GM18867 (cell line): ENCODE data around the gene RRP1B.
"Not testable (repeated sequence)": the region's sequence is repeated elsewhere in the genome, so short reads cannot be mapped to it uniquely, and the experiment has no call there.

Experiments
- ATAC-seq: cut with Tn5 transposase; IDR thresholded peaks from one replicate; pipeline ENCODE4 v1.9.1; 2021; ENCODE audit warnings: mild to moderate bottlenecking, moderate library complexity; ENCODE audit not compliant: unreplicated experiment

The RRP1B gene

DNA sequence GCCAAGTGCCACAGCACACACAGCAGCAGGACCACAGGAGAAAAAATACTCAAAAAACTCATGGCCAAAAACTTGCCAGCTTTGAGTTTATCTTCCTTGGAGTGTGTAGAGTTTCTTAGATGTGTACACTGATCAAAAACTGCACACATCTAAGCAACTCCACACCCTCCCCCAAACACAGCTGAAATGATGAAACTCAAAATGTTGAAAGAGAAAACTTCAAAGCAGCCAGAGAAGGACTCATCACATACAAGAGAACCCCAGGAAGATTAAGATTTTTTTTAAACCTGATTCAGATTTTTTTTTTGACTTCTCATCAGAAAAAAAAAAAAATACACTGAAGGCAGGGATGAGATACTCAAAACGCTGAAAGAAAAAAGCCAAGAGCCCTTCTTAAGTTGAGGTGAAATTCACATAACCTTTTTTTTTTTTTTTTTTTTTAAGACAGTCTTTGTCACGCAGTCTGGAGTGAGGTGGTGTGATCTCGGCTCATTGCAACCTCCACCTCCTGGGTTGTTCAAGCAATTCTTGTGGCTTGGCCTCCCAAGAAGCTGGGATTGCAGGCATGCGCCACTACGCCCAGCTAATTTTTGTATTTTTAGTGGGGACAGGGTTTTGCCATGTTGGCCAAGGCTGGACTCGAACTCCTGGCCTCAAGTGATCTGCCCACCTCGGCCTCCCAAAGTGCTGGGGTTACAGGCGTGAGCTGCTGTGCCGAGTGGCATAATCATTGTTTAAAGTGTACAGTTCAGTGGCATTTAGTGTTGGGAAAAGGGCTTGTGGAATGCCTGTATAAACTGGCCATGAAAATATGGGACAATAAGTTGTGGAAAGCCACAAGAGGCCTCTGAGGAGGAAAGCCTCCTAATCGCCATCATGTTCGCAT is 38.6 kb downstream of the RRP1B start:
- no peak for ATAC-seq

- not testable (repeated sequence) for ATAC-seq
Measured at GRCh38 chr21:43699492-43699777, 40.1 kb downstream of the RRP1B start.

DNA sequence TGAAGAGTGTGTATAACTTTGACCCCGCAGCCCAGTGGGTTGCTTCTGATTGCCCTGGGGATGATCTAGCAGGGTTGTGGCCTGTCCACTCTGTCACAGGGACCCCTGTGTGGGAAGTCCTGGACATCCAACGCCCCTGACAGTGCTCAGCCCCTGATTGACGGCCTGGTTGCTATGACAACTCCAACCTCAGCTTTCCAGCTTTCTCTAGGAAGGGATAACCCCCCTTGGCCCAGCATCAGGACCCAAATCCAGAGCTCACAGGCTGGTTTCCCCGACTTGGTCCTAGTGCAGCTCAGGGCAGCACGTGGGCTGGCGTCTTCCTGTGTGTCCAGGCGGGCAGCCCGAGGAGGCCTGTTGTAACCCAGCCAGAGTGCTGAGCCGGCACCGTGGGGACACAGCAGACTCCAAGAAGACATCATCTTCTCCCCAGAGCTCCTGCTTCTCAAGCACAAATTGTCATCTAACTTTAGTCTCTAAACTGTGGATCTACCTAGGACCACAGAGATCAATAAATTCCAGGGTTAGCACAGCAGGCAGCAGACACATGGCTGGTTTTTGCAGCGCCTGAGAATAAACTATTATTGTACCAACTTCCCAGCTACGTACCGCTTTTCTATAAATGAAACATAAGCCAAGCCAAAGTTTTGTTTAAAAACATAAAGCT is 40.7 kb downstream of the RRP1B start:
- ATAC-seq: no peak

DNA sequence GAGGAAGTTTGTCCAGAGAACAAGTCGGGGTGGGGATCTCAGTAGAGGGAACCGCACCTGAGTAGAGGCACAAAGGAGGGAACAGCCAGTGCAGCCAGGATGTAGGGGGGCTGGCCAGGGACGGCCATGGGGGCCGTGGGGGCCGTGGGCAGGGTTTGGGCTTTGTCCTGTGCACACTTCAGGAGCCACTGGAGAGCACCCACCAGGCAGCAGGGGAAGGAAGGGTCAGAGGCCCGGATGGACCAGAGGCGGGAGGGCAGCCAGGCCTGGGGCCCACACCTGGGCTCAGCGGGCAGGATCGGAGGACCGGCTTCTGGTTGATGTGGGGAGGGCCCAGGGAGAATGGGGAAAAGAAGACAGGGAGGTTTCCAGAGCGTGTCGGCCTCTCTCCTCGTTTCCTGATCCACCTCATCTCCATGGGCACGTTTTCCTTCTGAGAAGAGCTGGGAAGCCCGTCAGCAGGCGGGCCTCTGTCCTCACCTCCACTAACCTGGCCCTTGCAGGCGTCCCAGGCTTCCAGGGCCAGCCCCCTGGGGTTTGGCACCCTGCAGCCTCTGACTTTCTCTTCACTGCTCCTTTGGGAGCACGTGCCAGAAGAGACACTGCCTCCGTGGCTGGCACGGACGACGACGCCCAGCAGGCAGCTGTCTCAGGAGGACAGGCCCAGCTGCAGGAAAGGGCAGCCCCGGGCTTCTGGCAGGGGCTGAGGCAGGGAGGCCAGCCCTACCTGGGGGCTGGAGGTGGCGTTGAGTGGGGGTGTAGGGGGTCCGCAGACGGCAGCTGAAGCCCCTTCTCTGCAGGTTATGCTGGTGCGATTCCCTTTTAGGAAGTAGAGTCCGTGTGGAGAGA is 42.8 kb downstream of the RRP1B start:
- no peak for ATAC-seq

GRCh38 chr21:43702785-43703034 is 43.4 kb downstream of the RRP1B start:
- ATAC-seq: no peak

DNA sequence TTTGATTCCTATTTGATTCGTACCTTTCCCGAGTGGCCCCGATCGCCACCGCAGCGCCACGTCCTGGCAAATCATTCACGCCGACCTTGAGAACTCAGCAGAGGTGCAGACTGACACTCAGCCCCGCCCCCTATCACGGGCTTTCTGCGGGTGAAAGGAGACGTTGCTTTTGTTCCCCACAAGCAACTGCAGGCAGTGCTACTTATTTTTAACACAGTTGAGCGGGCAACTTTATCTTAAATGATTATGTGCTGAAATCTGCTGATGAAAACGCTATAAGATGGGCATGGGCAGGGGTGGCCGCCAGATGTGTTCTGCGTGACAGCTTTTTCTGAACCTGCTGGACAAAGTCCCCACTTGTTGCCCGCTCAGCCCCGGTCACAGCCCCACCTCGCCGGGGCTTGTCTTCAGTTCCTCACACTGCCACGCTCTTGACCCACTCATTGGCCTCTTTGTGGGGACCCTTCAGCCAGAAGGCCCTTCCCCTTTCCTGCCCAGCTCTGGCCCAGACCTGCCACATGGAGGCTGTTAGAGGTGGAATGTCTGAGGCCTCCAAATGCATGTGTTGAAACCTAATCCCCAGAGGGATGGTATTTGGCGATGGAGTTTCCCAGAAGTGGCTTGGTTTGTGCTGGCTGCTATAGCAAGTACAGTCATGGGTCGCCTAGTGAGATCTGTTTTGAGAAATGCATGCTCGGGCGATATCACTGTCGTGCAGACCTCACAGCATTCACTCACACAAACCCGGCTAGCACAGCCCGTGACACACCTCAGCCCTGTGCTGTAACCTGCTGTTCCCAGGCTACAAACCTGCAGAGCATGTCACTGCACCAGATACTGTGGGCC is 43.9 kb downstream of the RRP1B start:
- ATAC-seq: no peak

DNA sequence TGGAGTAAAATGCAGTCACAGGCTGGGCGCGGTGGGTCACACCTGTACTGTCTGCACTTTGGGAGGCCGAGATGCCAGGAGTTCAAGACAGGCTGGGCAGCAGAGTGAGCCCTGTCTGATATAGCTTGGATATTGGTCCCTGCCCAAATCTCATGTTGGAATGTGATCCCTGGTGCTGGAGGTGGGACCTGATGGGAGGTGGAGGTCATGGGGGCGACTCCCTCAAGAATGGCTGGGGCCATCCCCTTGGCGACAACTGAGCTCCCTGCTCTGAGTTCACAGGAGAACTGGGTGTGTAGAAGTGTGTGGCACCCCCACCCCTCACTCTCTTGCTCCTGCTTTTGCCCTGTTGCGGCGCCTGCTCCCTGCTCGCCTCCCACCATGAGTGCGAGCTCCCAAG is 48.1 kb downstream of the RRP1B start:
- ATAC-seq: no peak

GRCh38 chr21:43708745-43709381 is 49.5 kb downstream of the RRP1B start:
- no peak for ATAC-seq

DNA sequence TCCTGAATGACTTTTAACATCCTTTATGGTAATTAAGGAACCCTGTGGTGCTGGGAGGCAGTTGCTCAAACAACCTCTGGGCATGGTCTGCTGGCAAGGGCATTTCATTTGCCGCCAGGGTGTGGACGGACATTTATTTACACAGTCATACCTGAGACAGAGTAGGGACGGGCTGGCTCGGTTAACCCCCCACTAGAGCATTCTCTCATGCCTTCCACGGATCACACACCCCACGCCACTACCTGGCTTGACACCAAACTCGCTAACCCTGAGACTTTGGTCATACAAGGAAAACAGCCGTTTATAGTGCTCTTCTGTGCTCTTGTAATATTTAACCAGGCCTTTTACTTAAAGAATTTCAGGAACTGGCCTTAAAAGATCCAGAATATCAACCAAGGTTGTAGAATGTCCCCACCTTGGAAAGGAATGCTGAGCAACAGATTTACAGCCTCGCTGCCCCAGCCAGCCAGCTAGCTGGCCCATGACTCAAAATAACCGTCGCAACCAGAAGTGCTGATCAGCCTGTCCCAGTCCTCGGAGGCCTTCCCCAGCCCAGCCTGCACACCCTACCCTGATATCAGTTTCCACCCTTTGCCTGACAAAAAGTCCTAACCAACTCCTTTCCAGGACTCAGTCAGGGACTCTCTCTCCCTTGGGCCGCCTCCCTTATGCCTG is 53.0 kb downstream of the RRP1B start:
- ATAC-seq: no peak

DNA sequence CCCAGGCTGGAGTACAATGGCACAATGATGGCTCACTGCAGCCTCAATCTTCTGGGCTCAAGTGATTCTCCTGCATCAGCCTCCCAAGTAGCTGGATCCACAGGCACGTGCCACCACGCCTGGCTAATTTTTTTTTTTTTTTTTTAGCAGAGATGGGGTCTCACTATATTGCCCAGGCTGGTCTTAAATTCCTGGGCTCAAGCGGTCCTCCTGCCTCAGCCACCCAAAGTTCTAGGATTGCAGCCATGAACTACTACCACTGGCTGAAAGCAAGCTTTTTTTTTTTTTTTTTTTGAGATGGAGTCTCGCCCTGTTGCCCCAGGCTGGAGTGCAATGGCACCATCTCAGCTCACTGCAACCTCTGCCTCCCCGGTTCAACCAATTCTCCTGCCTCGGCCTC is 53.8 kb downstream of the RRP1B start:
- ATAC-seq: not testable (repeated sequence)

DNA sequence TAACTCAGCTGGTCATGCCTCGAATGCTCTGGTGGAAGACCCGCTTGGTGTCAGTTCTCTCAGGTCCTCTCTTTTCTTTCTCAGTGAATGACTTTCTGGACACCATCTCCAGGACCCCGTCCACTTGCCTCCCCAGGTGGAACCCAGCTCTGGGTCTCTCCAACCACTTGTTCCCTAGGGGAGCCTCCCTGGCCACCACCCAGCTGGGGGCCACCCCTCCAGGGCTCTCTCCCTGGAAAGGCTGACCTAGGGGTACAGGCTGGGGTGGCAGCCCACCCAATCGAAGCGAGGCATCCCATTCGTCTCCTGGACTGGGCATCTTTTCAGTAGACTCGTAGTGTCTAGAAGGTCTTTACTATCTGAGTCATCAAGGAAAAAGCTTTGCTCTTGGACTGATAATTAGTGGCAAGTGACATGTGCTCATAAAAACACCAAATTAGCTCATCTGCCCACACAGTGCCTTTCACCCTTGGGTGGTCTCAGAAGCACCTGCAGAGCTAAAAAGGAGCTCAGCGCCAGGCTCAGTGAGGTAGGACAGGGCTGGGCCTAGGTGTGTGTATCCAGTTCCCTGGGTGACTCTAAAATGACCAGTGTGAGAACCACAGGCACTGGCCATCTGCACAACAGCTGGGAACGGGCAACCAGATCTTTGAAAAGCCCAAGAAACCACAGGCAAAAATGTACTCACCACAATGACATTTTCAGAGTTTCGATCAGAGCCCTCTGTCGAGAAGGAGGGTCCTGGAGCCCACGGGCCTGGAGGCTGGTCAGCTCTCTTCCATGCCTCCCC is 57.2 kb downstream of the RRP1B start:
- peak; percentile 36 for ATAC-seq

DNA sequence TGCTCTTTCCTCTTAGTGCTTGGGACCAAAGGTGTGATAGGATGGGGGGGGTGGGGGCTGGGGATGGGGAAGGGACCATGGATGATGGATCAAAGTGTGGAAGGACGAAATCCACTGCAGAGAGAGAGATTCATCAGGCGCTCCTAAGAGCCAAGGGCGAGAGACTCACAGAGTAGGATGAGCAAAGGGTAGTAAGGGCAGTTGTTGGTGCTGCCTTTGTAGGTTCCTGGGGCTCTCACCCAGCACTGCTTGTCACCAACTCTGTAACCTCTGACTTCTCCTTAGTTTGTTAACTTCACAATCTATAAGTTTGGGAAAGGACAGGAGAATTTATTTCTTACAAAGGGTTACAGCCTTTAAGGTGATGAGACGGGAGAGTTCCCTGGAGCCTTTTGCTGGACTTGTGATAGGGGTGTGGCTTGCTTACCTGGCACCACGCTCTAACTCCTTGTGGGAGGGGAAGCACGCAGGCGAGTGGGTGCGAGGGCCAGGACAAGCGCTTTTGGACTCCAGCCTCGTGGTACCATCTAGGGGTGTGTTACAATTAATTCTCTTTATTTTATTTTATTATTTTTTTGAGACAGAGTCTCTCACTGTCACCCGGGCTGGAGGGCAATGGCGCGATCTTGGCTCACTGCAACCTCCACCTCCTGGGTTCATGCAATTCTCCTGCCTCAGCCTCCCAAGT is 58.0 kb downstream of the RRP1B start:
- ATAC-seq: no peak

GRCh38 chr21:43717967-43718871 is 58.9 kb downstream of the RRP1B start:
- ATAC-seq: no peak

- ATAC-seq: peak; percentile 68
Measured at GRCh38 chr21:43718872-43719747, 59.8 kb downstream of the RRP1B start, which contains the start of gene PDXK. Gene PDXK, plus strand, starts transcription at chr21:43719129. Its CDS starts 166 bp downstream, at chr21:43719295.

- ATAC-seq: peak; percentile 1
Measured at GRCh38 chr21:43719748-43720538, 60.6 kb downstream of the RRP1B start.
